ENCODE results near the gene UGT1A10. TPM values are rescaled to one million over a fixed set of nuclear protein-coding genes. Genes with fewer than 3 reads are reported as not detected.

UGT1A10 gene
- polyA plus RNA-seq, 1 donor from 2014 or later = not detected

DNA sequence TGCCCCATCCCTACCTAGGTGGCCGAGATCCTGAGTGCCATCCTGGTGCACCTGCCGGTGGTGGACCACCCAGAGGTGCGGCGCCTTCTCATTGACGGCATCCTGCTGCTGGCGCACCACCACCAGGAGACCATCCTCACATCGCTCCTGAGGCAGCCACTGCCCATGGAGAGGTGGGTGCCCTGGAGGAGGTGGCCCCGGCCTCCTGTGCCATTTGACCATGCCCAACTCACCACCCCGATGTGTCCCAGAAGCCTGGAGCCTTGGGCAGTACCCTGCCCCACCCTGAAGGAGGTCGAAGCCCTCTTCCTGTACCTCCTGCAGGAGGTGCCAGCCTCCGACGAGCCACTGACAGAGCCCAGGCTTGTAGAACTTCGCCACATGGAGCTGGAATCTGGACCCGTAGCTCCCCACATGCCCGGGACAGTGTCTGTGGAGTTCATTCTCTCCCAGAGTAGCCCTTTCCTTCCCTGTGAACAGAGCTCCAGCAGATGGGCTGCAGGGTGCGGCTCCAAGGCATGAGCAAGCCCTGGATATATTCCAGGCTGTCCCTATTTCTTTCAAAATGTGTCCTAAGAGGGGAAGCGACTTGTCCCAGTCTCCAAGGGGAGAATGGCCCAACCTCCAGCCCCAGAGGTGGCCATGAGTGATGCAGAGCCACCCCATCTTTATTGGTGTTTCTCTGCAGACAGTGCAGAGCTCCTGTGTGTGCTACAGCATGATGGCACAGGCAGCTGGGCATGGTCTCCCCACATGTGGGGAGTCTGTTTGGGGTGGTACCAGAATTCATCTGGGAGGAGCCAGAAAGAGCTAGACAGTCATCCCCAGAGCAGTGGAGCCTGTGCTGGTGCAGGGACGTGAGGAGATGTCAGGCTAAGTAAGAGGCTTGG, 183.9 kb downstream of the UGT1A10 start:
- Histone ChIP-seq H3K4me3 (ENCODE audit: low read length) (no peak overlapping the region), H2AFZ (ENCODE audit: low read depth, low read length) (no peak overlapping the region), H3F3A (ENCODE audit: insufficient read depth, low read length, poor library complexity, severe bottlenecking) (no peaks in the 10 kb centered on the region), H3K27ac (ENCODE audit: low read length) (no peak overlapping the region), H3K9me2 (ENCODE audit: insufficient read depth, low read length) (no peaks in the 10 kb centered on the region), H3K36me3 (ENCODE audit: insufficient read depth, low read length) (no peaks in the 10 kb centered on the region), H4K20me1 (ENCODE audit: insufficient read depth) (no peaks in the 10 kb centered on the region), H3K9me3 (ENCODE audit: low read length) (no peaks in the 10 kb centered on the region), H3K79me2 (replicated peaks; ENCODE audit: insufficient read depth, low read length) (no peaks in the 10 kb centered on the region), H3K4me2 (ENCODE audit: low read length) (no peak overlapping the region), H3K27me3 (ENCODE audit: insufficient read depth, low read depth, low read length) (no peaks in the 10 kb centered on the region), H3K9ac (ENCODE audit: low read length) (no peak overlapping the region)
- TF ChIP-seq, protein P1, sequence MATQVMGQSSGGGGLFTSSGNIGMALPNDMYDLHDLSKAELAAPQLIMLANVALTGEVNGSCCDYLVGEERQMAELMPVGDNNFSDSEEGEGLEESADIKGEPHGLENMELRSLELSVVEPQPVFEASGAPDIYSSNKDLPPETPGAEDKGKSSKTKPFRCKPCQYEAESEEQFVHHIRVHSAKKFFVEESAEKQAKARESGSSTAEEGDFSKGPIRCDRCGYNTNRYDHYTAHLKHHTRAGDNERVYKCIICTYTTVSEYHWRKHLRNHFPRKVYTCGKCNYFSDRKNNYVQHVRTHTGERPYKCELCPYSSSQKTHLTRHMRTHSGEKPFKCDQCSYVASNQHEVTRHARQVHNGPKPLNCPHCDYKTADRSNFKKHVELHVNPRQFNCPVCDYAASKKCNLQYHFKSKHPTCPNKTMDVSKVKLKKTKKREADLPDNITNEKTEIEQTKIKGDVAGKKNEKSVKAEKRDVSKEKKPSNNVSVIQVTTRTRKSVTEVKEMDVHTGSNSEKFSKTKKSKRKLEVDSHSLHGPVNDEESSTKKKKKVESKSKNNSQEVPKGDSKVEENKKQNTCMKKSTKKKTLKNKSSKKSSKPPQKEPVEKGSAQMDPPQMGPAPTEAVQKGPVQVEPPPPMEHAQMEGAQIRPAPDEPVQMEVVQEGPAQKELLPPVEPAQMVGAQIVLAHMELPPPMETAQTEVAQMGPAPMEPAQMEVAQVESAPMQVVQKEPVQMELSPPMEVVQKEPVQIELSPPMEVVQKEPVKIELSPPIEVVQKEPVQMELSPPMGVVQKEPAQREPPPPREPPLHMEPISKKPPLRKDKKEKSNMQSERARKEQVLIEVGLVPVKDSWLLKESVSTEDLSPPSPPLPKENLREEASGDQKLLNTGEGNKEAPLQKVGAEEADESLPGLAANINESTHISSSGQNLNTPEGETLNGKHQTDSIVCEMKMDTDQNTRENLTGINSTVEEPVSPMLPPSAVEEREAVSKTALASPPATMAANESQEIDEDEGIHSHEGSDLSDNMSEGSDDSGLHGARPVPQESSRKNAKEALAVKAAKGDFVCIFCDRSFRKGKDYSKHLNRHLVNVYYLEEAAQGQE (IDR thresholded peaks at IDR 0.05; ENCODE audit: borderline replicate concordance) = no peak
- TF ChIP-seq, protein P2, sequence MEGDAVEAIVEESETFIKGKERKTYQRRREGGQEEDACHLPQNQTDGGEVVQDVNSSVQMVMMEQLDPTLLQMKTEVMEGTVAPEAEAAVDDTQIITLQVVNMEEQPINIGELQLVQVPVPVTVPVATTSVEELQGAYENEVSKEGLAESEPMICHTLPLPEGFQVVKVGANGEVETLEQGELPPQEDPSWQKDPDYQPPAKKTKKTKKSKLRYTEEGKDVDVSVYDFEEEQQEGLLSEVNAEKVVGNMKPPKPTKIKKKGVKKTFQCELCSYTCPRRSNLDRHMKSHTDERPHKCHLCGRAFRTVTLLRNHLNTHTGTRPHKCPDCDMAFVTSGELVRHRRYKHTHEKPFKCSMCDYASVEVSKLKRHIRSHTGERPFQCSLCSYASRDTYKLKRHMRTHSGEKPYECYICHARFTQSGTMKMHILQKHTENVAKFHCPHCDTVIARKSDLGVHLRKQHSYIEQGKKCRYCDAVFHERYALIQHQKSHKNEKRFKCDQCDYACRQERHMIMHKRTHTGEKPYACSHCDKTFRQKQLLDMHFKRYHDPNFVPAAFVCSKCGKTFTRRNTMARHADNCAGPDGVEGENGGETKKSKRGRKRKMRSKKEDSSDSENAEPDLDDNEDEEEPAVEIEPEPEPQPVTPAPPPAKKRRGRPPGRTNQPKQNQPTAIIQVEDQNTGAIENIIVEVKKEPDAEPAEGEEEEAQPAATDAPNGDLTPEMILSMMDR (IDR thresholded peaks at IDR 0.05; ENCODE audit: poor library complexity, severe bottlenecking) = no peak
- TF ChIP-seq EP300 (conservative IDR thresholded peaks at IDR 0.05; ENCODE audit: poor library complexity, severe bottlenecking) (no peak), TAF1 (IDR thresholded peaks at IDR 0.05; ENCODE audit: low read depth) (no peak), MXI1 (conservative IDR thresholded peaks at IDR 0.05; ENCODE audit: poor library complexity, severe bottlenecking) (no peak), EZH2 (IDR thresholded peaks at IDR 0.05; ENCODE audit: borderline replicate concordance, insufficient read depth, low read length, poor library complexity, severe bottlenecking) (no peak), RAD21 (conservative IDR thresholded peaks at IDR 0.05) (no peak), POLR2AphosphoS5 (IDR thresholded peaks at IDR 0.05) (no peak), SMC3 (conservative IDR thresholded peaks at IDR 0.05; ENCODE audit: poor library complexity) (no peak)

DNA sequence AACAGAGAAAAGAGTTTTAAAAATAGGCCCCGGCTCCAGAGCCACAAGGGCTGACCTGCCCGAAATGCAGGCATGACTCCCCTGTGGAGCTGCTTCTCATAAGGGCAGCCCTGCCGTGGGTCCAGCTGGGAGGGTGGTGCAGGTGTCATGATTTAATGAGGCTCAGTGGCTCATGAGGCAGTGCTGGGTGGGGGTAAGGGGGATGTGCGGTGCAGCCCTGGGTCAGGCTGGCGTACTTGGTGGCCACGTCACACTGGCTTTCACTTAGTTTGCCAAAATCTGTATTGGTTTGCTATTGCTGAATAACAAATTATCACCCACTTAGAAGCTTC, 184.5 kb downstream of the UGT1A10 start:
- no peak overlapping the region for H3K9ac ChIP-seq (ENCODE audit: low read length)
- no peaks in the 10 kb centered on the region for H3K9me3 ChIP-seq (ENCODE audit: low read length)
- no peaks in the 10 kb centered on the region for H3K79me2 ChIP-seq (replicated peaks; ENCODE audit: insufficient read depth, low read length)
- no peaks in the 10 kb centered on the region for H3K36me3 ChIP-seq (ENCODE audit: insufficient read depth, low read length)
- H3K9me2 ChIP-seq (ENCODE audit: insufficient read depth, low read length) = no peaks in the 10 kb centered on the region
- no peak for TF ChIP-seq EZH2 (IDR thresholded peaks at IDR 0.05; ENCODE audit: borderline replicate concordance, insufficient read depth, low read length, poor library complexity, severe bottlenecking)
- TF ChIP-seq, protein P1 (IDR thresholded peaks at IDR 0.05; ENCODE audit: borderline replicate concordance) = no peak
- no peak for TF ChIP-seq TAF1 (IDR thresholded peaks at IDR 0.05; ENCODE audit: low read depth)
- TF ChIP-seq, protein P2 (IDR thresholded peaks at IDR 0.05; ENCODE audit: poor library complexity, severe bottlenecking) = no peak
- TF ChIP-seq SMC3 (conservative IDR thresholded peaks at IDR 0.05; ENCODE audit: poor library complexity) = no peak
- TF ChIP-seq EP300 (conservative IDR thresholded peaks at IDR 0.05; ENCODE audit: poor library complexity, severe bottlenecking) = no peak
- TF ChIP-seq RAD21 (conservative IDR thresholded peaks at IDR 0.05) = no peak
- no peak for TF ChIP-seq MXI1 (conservative IDR thresholded peaks at IDR 0.05; ENCODE audit: poor library complexity, severe bottlenecking)
- TF ChIP-seq POLR2AphosphoS5 (IDR thresholded peaks at IDR 0.05) = no peak
- no peak overlapping the region for H3K4me3 ChIP-seq (ENCODE audit: low read length)
- no peaks in the 10 kb centered on the region for H4K20me1 ChIP-seq (ENCODE audit: insufficient read depth)
- H3K27me3 ChIP-seq (ENCODE audit: insufficient read depth, low read depth, low read length) = no peaks in the 10 kb centered on the region
- no peaks in the 10 kb centered on the region for H3F3A ChIP-seq (ENCODE audit: insufficient read depth, low read length, poor library complexity, severe bottlenecking)
- no peak overlapping the region for H3K27ac ChIP-seq (ENCODE audit: low read length)
- no peak overlapping the region for H3K4me2 ChIP-seq (ENCODE audit: low read length)
- H2AFZ ChIP-seq (ENCODE audit: low read depth, low read length) = no peak overlapping the region

Measured in neural cell (in vitro differentiated cells).